Esophagus muscularis mucosa (tissue), 4 donors: Measurements from ENCODE around the gene C16orf87.

ENCODE experiments used
- EP300 ChIP-seq: sonication (generic); formaldehyde crosslinking; IDR thresholded peaks from one replicate; pipeline ENCODE4 v1.6.1; 2017; ENCODE audit warnings: antibody characterized with exemption
- POLR2A ChIP-seq: fragments of 450-650 bp; IDR thresholded peaks from one replicate; pipeline ENCODE4 v1.6.1; 2017; ENCODE audit warnings: antibody characterized with exemption, moderate library complexity, mild to moderate bottlenecking, low read depth
- TF ChIP-seq, protein P1 (sequence below), 3 experiments: fragments of 200-600 bp in 2 of 3; fragments of 450-650 bp in 1 of 3; sonication (generic) in 2 of 3; IDR thresholded peaks; one replicate each; pipeline ENCODE4 v1.5.1; 2017 to 2019; ENCODE audit warnings: antibody characterized with exemption in 3 of 3, mild to moderate bottlenecking in 2 of 3, moderate library complexity in 1 of 3

DNA sequence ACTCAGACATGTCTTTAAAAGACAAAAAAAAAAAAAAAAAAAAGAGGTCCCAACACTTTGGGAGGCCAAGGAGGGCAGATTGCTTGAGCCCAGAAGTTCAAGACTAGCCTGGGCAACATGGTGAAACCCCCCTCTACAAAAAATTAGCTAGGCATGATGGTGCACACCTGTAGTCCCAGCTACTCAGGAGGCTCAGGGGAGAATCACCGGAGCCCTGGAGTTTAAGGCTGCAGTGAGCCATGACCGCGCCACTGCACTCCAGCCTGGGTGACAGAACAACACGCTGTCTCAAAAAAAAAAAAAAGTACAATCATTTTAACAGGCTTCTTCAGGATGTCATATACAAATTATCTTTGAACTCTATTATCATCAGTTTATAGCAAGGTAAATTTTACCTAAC is 22.0 kb downstream of the C16orf87 start:
- TF ChIP-seq, protein P1, sequence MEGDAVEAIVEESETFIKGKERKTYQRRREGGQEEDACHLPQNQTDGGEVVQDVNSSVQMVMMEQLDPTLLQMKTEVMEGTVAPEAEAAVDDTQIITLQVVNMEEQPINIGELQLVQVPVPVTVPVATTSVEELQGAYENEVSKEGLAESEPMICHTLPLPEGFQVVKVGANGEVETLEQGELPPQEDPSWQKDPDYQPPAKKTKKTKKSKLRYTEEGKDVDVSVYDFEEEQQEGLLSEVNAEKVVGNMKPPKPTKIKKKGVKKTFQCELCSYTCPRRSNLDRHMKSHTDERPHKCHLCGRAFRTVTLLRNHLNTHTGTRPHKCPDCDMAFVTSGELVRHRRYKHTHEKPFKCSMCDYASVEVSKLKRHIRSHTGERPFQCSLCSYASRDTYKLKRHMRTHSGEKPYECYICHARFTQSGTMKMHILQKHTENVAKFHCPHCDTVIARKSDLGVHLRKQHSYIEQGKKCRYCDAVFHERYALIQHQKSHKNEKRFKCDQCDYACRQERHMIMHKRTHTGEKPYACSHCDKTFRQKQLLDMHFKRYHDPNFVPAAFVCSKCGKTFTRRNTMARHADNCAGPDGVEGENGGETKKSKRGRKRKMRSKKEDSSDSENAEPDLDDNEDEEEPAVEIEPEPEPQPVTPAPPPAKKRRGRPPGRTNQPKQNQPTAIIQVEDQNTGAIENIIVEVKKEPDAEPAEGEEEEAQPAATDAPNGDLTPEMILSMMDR (IDR thresholded peaks at IDR 0.05), result no peak
- TF ChIP-seq EP300, result no peak
- no peak for TF ChIP-seq POLR2A
